Brain microvascular endothelial cell (primary cell): Measurements from ENCODE around the gene ANKRD34B.

Experiments
- DNase-seq: peaks from one replicate; pipeline ENCODE4 v3.0.0-alpha.2; 2020
- H3K27ac ChIP-seq: fragments of 250-450 bp; sonication (Bioruptor Pico); 2 replicates; pipeline ENCODE4 v1.5.1; 2020; ENCODE audit warnings: mild to moderate bottlenecking, moderate library complexity
- H3K27me3 ChIP-seq: fragments of 250-450 bp; sonication (Bioruptor Pico); replicated peaks from 2 replicates; pipeline ENCODE4 v1.5.1; 2020; ENCODE audit warnings: mild to moderate bottlenecking
- H3K36me3 ChIP-seq: fragments of 250-450 bp; sonication (Bioruptor Pico); replicated peaks from 2 replicates; pipeline ENCODE4 v1.5.1; 2020; ENCODE audit warnings: mild to moderate bottlenecking
- H3K4me3 ChIP-seq: 2 replicates; pipeline ENCODE4 v1.5.1; 2011; ENCODE audit warnings: low read depth, mild to moderate bottlenecking, control low read depth, low read length, moderate library complexity
- CTCF ChIP-seq: IDR thresholded peaks from 2 replicates; pipeline ENCODE4 v1.5.1; 2011; ENCODE audit warnings: low read depth, mild to moderate bottlenecking, moderate library complexity, low read length, control low read depth, inconsistent platforms; ENCODE audit errors: missing control alignments
- in situ Hi-C: cut with HindIII; loops from 2 replicates; pipeline ENCODE4 v1.10.0; 2017; ENCODE audit warnings: low sequenced_read_pairs, low pct_ligation_motif_present

ANKRD34B gene

GRCh38 chr5:80579050-80579449 lies 9.0 kb upstream of the ANKRD34B start:
- no peak for TF ChIP-seq CTCF
- Histone ChIP-seq H3K4me3 (no peak overlapping the region), H3K36me3 (no peaks in the 10 kb centered on the region), H3K27me3 (no peaks in the 10 kb centered on the region), H3K27ac (no peak overlapping the region)
- in situ Hi-C loops: no loop called here
- DNase-seq: no peak

- no peaks in the 10 kb centered on the region for H3K27me3 ChIP-seq
- no peak for TF ChIP-seq CTCF
- no peak overlapping the region for H3K4me3 ChIP-seq
- no peaks in the 10 kb centered on the region for H3K36me3 ChIP-seq
- in situ Hi-C loops: no loop called here
- DNase-seq: no peak
- H3K27ac ChIP-seq: no peak overlapping the region
Measured at GRCh38 chr5:80577707-80578106, 7.6 kb upstream of the ANKRD34B start.

- no peak for DNase-seq
Measured at GRCh38 chr5:80576383-80576782, 6.3 kb upstream of the ANKRD34B start.

GRCh38 chr5:80573062-80573461 lies 3.0 kb upstream of the ANKRD34B start:
- no peak for DNase-seq
- in situ Hi-C loops: no loop called here
- no peak for TF ChIP-seq CTCF
- Histone ChIP-seq H3K27ac (no peak overlapping the region), H3K27me3 (peaks cover 22% of the 10 kb centered on the region), H3K36me3 (no peaks in the 10 kb centered on the region), H3K4me3 (no peak overlapping the region)

More at GRCh38 chr5:80576383-80576782, 6.3 kb upstream of the ANKRD34B start:
- in situ Hi-C loops: no loop called here
- no peak overlapping the region for H3K27ac ChIP-seq
- no peak overlapping the region for H3K4me3 ChIP-seq
- H3K36me3 ChIP-seq: no peaks in the 10 kb centered on the region
- no peak for TF ChIP-seq CTCF
- no peaks in the 10 kb centered on the region for H3K27me3 ChIP-seq

GRCh38 chr5:80569086-80569960 lies 757 bp downstream of the ANKRD34B start:
- Histone ChIP-seq H3K36me3 (no peaks in the 10 kb centered on the region), H3K27me3 (peaks cover 24% of the 10 kb centered on the region), H3K27ac (no peak overlapping the region), H3K4me3 (peak overlapping the region; percentile 42)
- no peak for DNase-seq
- TF ChIP-seq CTCF: no peak
- in situ Hi-C loops: no loop called here
